ENCODE results near the gene RPL27. TPM values are rescaled to one million over a fixed set of nuclear protein-coding genes. Genes with fewer than 3 reads are reported as not detected.
"Not testable (repeated sequence)": the region's sequence is repeated elsewhere in the genome, so short reads cannot be mapped to it uniquely, and the experiment has no call there.

Gene RPL27
- total RNA-seq, 2 donors from 2014 or later = 1,154 to 1,186 TPM

DNA sequence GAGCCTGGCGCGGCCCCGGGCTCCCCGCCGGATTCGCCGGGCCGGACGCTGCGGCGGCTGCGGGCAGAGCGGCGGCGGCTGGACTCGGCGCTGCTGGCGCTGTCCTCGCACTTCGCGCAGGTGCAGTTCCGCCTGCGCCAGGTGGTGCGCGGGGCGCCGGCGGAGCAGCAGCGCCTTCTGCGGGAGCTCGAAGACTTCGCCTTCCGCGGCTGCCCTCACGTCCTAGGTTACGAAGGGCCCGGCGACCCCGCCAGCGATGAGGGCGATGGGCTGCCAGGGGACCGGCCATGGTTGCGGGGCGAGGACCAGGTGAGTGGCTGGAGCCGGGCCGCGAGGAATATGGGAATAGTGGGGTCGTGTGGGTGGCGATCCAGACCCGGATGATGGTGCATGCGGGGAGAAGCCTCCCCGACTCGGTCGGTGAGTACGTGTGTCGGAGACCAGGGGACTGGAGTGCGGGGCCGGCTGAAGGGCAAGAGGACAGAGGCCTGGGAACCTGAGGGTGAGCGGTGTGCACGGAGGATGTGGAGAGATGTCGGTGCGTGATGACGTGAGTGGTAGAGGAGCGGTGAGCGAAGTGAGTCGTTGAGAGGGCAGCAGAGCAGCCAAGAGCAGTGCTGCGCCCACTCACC, 17.3 kb upstream of the RPL27 start:
- H3K9me3 Mint-ChIP-seq = no peaks in the 10 kb centered on the region
- peaks cover 17% of the 10 kb centered on the region for H3K4me1 Mint-ChIP-seq
- no peaks in the 10 kb centered on the region for H3K27me3 Mint-ChIP-seq
- peaks cover 58% of the 10 kb centered on the region for H3K36me3 Mint-ChIP-seq (ENCODE audit: low read depth)
- ATAC-seq (replicated peaks) = peak; percentile 88
- H3K4me3 Mint-ChIP-seq = peak overlapping the region; percentile 93
- peak overlapping the region; percentile 95 for H3K27ac Mint-ChIP-seq

GRCh38 chr17:42982266-42982665, 16.0 kb upstream of the RPL27 start:
- H3K4me1 Mint-ChIP-seq = peaks cover 17% of the 10 kb centered on the region
- H3K9me3 Mint-ChIP-seq = no peaks in the 10 kb centered on the region
- ATAC-seq (replicated peaks) = no peak
- no peaks in the 10 kb centered on the region for H3K27me3 Mint-ChIP-seq
- peak overlapping the region; percentile 93 for H3K4me3 Mint-ChIP-seq
- H3K27ac Mint-ChIP-seq = no peak overlapping the region
- H3K36me3 Mint-ChIP-seq (ENCODE audit: low read depth) = peaks cover 70% of the 10 kb centered on the region

DNA sequence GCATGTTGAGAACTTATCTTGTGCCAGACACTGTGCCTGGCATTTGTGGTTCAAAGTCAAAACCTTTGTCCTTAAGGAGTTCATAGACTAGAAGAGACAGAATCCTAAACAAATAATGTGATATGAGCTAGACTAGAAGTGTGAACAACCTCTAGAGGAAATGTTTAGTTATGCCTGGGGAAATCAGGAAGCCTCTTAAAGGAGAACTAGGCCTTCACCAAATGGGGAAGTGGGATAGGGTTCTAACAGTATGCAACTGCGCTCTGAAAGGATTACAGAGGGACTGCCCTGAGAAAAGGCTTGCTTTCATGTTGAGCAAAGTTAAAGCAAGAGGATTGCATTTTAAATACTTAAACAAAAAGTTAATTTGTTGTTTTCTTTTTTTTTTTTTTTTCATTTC, 13.0 kb upstream of the RPL27 start:
- Mint-ChIP-seq H3K4me1 (peaks cover 11% of the 10 kb centered on the region), H3K27me3 (no peaks in the 10 kb centered on the region), H3K9me3 (no peaks in the 10 kb centered on the region), H3K27ac (no peak overlapping the region), H3K4me3 (no peak overlapping the region), H3K36me3 (ENCODE audit: low read depth) (peaks cover 97% of the 10 kb centered on the region)
- ATAC-seq (replicated peaks) = no peak

GRCh38 chr17:42989141-42989540, 9.1 kb upstream of the RPL27 start:
- H3K36me3 Mint-ChIP-seq (ENCODE audit: low read depth) = peaks cover 99% of the 10 kb centered on the region
- H3K4me3 Mint-ChIP-seq = no peak overlapping the region
- no peak for ATAC-seq (replicated peaks)
- H3K4me1 Mint-ChIP-seq = no peaks in the 10 kb centered on the region
- H3K9me3 Mint-ChIP-seq = no peaks in the 10 kb centered on the region
- H3K27ac Mint-ChIP-seq = no peak overlapping the region
- no peaks in the 10 kb centered on the region for H3K27me3 Mint-ChIP-seq

DNA sequence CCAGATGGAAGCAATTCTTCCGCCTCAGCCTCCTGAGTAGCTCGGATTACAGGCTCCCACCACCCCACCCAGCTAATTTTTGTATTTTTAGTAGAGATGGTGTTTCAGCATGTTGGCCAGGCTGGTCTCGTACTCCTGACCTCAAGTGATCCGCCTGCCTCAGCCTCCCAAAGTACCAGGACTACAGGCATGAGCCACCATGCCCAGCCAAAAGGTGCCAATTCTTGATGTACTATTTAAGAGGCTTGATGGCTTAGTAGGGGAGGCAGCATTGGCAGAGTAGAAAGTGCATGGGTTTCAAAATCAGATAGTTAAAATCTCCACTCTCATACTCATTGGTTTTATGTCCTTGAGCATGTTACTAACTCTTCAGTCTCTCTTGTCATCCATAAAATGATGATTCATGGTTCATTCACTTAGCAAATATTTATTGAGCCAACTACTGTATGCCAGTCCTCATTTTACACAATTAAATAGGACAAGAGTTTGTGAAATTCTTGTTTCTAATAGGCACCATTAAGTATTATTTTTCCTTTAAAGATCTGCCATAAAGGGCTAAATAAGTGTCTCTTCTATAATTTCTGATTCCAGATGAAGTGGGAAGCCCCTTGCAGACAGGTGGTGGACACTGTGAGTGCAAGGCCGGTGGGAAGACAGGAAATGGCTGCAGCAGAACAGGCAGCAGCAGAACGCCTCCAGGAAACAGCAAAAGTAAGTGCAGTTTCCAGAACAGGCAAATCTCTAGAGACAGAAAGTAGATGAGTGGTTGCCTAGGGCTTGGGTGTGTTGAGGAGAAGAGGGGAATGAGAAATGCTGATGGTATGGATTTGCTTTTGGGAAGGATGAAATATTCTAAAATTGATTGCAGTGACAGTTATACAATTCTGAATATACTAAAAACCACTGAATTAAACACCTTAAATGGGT, 8.2 kb upstream of the RPL27 start:
- no peak for ATAC-seq (replicated peaks)
- peaks cover 98% of the 10 kb centered on the region for H3K36me3 Mint-ChIP-seq (ENCODE audit: low read depth)
- no peaks in the 10 kb centered on the region for H3K4me1 Mint-ChIP-seq

GRCh38 chr17:42991471-42991870, 6.7 kb upstream of the RPL27 start:
- Mint-ChIP-seq H3K4me1 (no peaks in the 10 kb centered on the region), H3K36me3 (ENCODE audit: low read depth) (peaks cover 91% of the 10 kb centered on the region)
- no peak for ATAC-seq (replicated peaks)

More for the DNA sequence above, 8.2 kb upstream of the RPL27 start:
- no peak overlapping the region for H3K4me3 Mint-ChIP-seq
- H3K27me3 Mint-ChIP-seq = no peaks in the 10 kb centered on the region
- H3K27ac Mint-ChIP-seq = peak overlapping the region; percentile 18
- H3K9me3 Mint-ChIP-seq = no peaks in the 10 kb centered on the region

DNA sequence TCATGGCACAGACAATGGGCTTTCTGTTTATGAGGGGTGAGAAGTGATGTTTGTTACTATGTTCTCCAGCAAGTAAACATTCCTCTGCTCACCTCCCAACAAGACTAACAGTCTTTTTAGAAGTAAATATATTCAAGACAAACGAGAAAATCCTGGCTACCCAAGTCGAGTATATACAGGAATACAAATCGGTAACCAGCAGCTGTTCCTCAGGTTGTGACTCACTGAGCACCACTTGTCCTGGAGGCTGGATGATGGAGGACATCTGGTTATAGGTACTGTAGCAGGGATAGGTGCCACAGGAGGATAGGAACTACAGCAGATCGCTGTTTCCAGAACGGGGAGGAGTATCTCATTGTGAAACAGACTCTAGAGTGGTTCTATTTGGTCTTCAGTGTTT, 5.3 kb upstream of the RPL27 start:
- Mint-ChIP-seq H3K4me3 (no peak overlapping the region), H3K27me3 (no peaks in the 10 kb centered on the region), H3K36me3 (ENCODE audit: low read depth) (peaks cover 77% of the 10 kb centered on the region), H3K27ac (no peak overlapping the region), H3K4me1 (peaks cover 2% of the 10 kb centered on the region), H3K9me3 (no peaks in the 10 kb centered on the region)
- ATAC-seq (replicated peaks) = no peak

More at GRCh38 chr17:42991471-42991870, 6.7 kb upstream of the RPL27 start:
- Mint-ChIP-seq H3K4me3 (no peak overlapping the region), H3K27me3 (no peaks in the 10 kb centered on the region), H3K9me3 (no peaks in the 10 kb centered on the region), H3K27ac (no peak overlapping the region)

DNA sequence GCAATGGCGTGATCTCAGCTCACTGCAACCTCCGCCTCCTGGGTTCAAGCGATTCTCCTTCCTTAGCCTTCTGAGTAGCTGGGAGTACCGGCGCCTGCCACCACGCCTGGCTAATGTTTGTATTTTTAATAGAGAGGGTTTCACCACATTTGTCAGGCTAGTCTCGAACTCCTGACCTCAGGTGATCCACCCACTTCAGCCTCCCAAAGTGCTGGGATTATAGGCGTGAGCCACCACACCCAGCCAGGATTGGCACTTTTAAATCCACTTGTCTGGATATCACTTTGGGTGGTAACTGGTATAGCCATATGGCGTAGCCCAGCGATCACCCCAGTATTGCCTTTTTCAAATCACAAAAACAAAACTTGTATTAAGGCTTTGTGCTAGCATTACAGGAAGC, 4.3 kb upstream of the RPL27 start:
- H3K4me1 Mint-ChIP-seq; H3K27ac Mint-ChIP-seq; ATAC-seq (replicated peaks); H3K4me3 Mint-ChIP-seq; H3K9me3 Mint-ChIP-seq; H3K27me3 Mint-ChIP-seq: not testable (repeated sequence)
- peaks cover 74% of the 10 kb centered on the region for H3K36me3 Mint-ChIP-seq (ENCODE audit: low read depth)

DNA sequence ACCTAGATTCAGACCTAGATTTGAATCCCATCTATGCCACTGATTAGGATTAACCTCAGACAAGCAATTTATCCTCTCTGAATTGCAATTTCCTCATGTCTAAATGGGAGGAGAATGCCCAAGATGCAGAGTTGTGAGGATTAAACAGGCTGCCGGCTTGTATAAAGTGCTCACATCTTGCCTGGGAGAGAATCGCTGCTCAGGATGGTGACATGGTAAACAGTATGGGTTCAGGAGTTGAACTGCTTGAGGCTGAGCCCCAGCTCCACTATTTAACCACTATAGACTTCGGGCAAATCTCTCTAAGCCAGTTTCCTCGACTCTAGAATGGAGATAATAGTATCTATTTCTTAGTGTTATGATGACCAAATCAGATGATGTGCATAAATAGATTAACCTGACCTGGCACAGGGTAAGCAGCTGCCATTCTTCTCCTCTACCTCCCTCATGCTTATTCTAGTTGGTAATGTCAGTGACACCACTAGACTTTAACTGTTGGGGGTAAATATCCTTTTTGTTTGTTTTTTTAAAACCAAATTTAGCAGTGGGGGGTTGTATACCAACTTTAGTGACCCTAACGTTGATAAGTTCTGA, 732 bp upstream of the RPL27 start:
- H3K36me3 Mint-ChIP-seq (ENCODE audit: low read depth) = peaks cover 74% of the 10 kb centered on the region

GRCh38 chr17:42999003-42999525, 845 bp downstream of the RPL27 start:
- Mint-ChIP-seq H3K36me3 (ENCODE audit: low read depth) (peaks cover 74% of the 10 kb centered on the region), H3K27ac (peak overlapping the region; percentile 93), H3K27me3 (no peaks in the 10 kb centered on the region), H3K9me3 (no peaks in the 10 kb centered on the region), H3K4me3 (peak overlapping the region; percentile 83), H3K4me1 (peaks cover 4% of the 10 kb centered on the region)
- ATAC-seq (replicated peaks) = no peak

More for the DNA sequence above, 732 bp upstream of the RPL27 start:
- peak overlapping the region; percentile 83 for H3K4me3 Mint-ChIP-seq
- H3K27me3 Mint-ChIP-seq = no peaks in the 10 kb centered on the region
- no peaks in the 10 kb centered on the region for H3K9me3 Mint-ChIP-seq
- ATAC-seq (replicated peaks) = no peak
- H3K27ac Mint-ChIP-seq = peak overlapping the region; percentile 93
- peaks cover 4% of the 10 kb centered on the region for H3K4me1 Mint-ChIP-seq

GRCh38 chr17:43000894-43001293, 2.7 kb downstream of the RPL27 start:
- H3K9me3 Mint-ChIP-seq; H3K27me3 Mint-ChIP-seq; H3K4me3 Mint-ChIP-seq; H3K4me1 Mint-ChIP-seq; H3K27ac Mint-ChIP-seq; ATAC-seq (replicated peaks): not testable (repeated sequence)
- H3K36me3 Mint-ChIP-seq (ENCODE audit: low read depth) = peaks cover 69% of the 10 kb centered on the region

- Mint-ChIP-seq H3K4me3 (no peak overlapping the region), H3K36me3 (ENCODE audit: low read depth) (peaks cover 69% of the 10 kb centered on the region), H3K4me1 (no peaks in the 10 kb centered on the region), H3K27me3 (no peaks in the 10 kb centered on the region), H3K27ac (no peak overlapping the region), H3K9me3 (no peaks in the 10 kb centered on the region)
- ATAC-seq (replicated peaks) = no peak
Observed at GRCh38 chr17:43003542-43004172, 5.4 kb downstream of the RPL27 start.

DNA sequence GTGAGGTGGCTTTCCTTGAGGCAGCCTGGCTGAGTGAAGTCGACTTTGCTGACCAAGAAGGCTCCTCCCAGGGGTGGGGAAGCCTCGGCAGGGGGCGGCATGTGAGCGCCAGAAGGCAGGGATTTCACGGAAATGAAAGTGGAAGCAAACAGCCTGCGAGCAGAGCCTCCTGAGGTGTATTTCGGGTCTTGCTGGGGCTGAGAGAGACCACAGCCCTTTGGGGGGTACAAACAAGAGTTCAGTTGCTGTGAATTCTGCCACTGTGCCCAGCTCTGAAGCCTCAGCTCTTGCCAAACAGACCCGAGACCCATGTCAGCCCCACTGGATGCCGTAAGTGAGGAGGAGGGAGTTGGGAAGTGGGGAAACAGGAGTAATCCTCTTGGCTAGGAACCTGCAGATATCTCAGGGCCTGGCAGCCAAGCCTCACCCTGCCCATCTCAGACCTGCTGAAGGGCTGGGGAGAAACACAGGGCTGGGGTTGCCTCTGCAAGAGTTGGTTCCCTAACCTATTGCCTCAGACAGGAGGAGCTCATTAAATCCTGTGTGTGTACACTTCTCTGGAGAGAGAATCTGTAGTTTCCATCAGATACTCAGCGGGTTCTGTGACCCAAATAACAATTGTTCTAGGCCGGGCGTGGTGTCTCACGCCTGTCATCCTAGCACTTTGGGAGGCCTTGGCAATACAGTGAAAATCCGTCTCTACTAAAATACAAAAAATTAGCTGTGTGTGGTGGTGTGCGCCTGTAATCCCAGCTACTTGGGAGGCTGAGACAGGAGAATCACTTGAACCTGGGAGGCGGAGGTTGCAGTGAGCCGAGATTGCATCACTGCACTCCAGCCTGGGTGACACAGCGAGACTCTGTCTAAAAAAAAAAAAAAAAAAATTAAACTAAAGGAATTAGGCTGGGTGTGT, 8.7 kb downstream of the RPL27 start, which contains the start of gene IFI35:
TSS of gene IFI35 (plus strand) at position 146 of the 913 bp plus-strand sequence. CDS start at position 310, 164 bp downstream.
- ATAC-seq (replicated peaks) = peak; percentile 99
- no peaks in the 10 kb centered on the region for H3K4me1 Mint-ChIP-seq
- H3K27ac Mint-ChIP-seq = peak within 1 kb of the TSS; percentile 98

More for the DNA sequence above, 8.7 kb downstream of the RPL27 start, which contains the start of gene IFI35:
- Mint-ChIP-seq H3K27me3 (no peaks in the 10 kb centered on the region), H3K36me3 (ENCODE audit: low read depth) (peaks cover 48% of the 10 kb centered on the region), H3K9me3 (no peaks in the 10 kb centered on the region), H3K4me3 (peak within 1 kb of the TSS; percentile 98)

Measured in activated T-helper 17 cell treated with anti-CD3 and anti-CD28 coated beads, Interleukin-2, amount 50 U/mL, for 72 hours (primary cell).